Dedifferentiated amniotic fluid mesenchymal stem cell (primary cell): ENCODE results near the gene FIBP.
A peak's percentile ranks its signal among the peaks of the same experiment; 100 is the strongest.
"Not testable (repeated sequence)": the region's sequence is repeated elsewhere in the genome, so short reads cannot be mapped to it uniquely, and the experiment has no call there.

Experiments used
- DNase-seq: peaks from one replicate; pipeline ENCODE4 v3.0.0-alpha.2; 2016; ENCODE audit errors: extremely low spot score

Gene FIBP

GRCh38 chr11:65859095-65859811 is 29.0 kb downstream of the FIBP start:
- peak; percentile 95 for DNase-seq

GRCh38 chr11:65858681-65859087 is 29.6 kb downstream of the FIBP start:
- no peak for DNase-seq

GRCh38 chr11:65857853-65858680 is 30.2 kb downstream of the FIBP start, which contains the start of gene CFL1:
TSS of gene CFL1 (minus strand) at chr11:65858180. CDS start at chr11:65858099, 81 bp downstream.
- DNase-seq, result peak; percentile 97

GRCh38 chr11:65857500-65857852 is 30.8 kb downstream of the FIBP start:
- no peak for DNase-seq

GRCh38 chr11:65856689-65857499 is 31.4 kb downstream of the FIBP start:
- DNase-seq, result peak; percentile 56

GRCh38 chr11:65855927-65856363 is 32.3 kb downstream of the FIBP start:
- no peak for DNase-seq

- no peak for DNase-seq
Observed at GRCh38 chr11:65854852-65855837, 33.1 kb downstream of the FIBP start.

- DNase-seq, result no peak
Observed at GRCh38 chr11:65854161-65854592, 34.1 kb downstream of the FIBP start.

GRCh38 chr11:65853246-65853979 is 34.9 kb downstream of the FIBP start:
- DNase-seq, result no peak

GRCh38 chr11:65852508-65853245 is 35.6 kb downstream of the FIBP start:
- DNase-seq, result no peak

- no peak for DNase-seq
Observed at GRCh38 chr11:65851811-65852507, 36.3 kb downstream of the FIBP start.

- no peak for DNase-seq
Observed at GRCh38 chr11:65851083-65851579, 37.1 kb downstream of the FIBP start.

- no peak for DNase-seq
Observed at GRCh38 chr11:65850217-65851082, 37.8 kb downstream of the FIBP start.

GRCh38 chr11:65849771-65850216 is 38.5 kb downstream of the FIBP start:
- DNase-seq, result no peak

- DNase-seq, result no peak
Observed at GRCh38 chr11:65849366-65849765, 38.9 kb downstream of the FIBP start.

GRCh38 chr11:65848693-65849092 is 39.6 kb downstream of the FIBP start:
- DNase-seq, result not testable (repeated sequence)

- no peak for DNase-seq
Observed at GRCh38 chr11:65847746-65848145, 40.5 kb downstream of the FIBP start.
